Activated naive CD4-positive, alpha-beta T cell (primary cell): ENCODE measurements around the gene NOL12.
A peak's percentile ranks its signal among the peaks of the same experiment; 100 is the strongest.
"Not testable (repeated sequence)": the region's sequence is repeated elsewhere in the genome, so short reads cannot be mapped to it uniquely, and the experiment has no call there.

Experiments
- DNase-seq, 4 experiments: peaks; one replicate each; lab custom pipeline; 2025; lab: John Stamatoyannopoulos, UW

The NOL12 gene

DNA sequence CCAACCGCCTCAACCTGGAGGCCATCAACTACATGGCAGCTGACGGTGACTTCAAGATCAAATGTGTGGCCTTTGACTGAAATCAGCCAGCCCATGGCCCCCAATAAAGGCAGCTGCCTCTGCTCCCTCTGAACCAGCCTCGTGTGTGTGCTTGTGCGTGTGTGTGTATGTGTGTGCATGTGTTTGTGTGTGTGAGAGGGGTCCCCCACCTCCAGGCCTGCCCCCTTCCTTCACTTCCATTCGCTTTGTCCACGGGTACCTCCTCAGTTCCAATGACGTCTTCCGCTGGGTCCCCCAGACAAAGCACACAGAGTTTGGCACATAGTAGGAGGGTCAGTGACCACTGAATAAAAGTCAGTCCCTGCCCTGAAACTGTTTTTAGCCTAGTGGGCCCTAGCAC lies 6.5 kb upstream of the NOL12 start:
- no peak for DNase-seq

DNA sequence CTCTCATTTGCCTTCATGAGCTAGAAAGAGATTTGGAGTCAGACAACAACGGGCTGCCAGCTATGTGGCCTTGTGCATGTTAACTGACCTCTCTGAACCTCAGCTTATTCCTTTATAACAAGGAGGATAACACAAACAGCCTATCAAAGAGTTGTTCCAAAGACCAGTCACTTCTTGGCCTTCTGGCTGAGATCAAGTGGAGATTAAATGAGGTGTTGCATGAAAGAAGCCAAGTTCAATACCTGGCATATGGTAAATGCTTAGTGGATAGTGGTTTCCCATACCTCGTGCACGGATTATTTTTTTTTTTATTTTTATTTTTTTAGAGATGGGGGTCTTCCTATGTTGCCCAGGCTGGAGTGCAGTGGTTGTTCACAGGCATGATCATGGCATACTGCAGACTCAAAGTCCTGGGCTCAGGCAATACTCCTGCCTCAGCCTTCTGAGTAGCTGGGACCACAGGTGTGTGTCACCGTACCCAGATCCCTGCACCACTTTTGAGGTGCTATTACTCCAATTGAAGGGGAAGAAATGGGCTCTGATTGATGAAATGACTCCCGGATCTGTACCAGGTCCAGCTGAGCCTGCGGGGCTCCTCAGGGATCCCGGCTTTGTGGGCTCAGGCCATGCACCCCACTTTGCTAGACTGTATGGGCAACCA lies 5.8 kb upstream of the NOL12 start:
- DNase-seq = no peak

DNA sequence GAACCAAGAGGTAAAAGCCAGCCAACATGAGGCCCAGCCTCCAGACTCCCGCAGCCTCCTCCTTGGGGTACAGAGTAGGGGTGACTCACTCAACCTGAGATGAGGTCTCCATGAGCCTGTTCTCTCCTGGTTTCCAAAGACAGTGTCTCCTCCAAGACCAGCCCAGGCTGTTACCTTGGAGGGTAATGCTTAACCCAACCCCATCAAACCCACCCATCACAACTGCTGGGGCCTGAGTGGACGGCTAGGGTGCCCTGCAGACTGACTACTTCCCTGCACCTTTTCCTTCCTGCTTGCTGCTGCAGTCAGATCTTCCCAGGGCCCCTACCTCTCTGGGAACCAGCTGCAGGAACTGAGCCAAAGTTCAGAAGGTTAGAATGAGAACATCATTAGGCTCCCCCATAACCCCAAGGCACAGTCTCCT lies 5.1 kb upstream of the NOL12 start:
- DNase-seq = no peak

DNA sequence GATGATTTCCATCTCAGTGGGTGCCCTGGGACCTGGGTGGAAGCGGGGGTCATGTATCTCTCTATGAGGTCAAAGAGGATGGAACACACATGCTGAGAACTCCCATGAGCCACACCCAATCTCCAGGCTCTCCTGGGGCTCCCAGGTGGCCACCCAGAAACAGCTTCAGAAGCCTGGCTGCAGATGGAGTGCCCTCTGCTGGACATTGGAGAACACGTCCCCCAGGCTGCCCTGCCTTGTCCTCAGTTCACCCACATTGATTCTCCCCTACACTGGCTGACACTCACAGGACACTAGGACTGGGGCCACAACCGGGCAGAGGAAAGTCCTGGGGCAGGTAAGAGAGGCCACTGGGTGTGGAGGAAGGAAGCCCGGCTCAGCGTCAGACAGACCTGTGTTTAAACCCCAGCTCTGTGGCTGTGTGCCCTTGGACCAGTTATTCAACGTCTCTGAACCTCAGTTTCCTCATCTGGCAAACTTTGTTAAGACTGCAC lies 4.5 kb upstream of the NOL12 start:
- DNase-seq = peak; percentile 21 to 59 (median 43)

DNA sequence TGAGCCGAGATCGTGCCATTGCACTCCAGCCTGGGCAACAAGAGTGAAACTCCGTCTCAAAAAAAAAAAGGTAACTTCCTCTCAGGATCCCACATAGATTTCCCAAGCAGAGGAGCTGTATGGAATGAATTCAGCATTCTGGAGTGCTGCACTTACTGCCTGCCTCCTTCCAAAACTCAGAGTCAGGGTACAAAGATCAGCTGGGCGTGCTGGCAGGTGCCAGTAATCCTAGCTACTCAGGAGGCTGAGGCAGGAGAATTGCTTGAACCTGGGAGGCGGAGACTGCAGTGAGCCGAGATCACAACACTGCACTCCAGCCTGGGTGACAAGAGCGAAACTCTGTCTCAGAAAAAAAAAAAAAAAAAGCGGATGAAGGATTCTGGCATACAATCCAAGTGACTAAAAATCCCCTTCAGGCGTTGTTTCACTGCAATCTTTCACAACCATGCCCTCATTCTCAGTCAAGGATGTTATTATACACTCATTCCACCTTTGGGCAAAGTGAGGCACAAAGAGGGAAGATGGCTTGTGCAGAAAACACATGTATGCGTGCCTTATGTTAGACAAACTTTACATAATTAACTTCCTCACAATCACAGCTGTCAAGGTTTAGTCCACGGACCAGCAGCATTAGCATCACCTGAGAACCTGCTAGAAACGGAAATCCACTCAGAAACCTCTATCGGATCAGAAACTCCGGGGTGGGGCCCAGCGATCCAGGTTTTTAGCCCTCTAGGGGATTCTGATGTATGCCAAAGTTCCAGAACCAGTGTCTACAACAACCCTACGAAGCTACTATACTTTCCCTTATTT lies 1.1 kb upstream of the NOL12 start:
- no peak for DNase-seq

DNA sequence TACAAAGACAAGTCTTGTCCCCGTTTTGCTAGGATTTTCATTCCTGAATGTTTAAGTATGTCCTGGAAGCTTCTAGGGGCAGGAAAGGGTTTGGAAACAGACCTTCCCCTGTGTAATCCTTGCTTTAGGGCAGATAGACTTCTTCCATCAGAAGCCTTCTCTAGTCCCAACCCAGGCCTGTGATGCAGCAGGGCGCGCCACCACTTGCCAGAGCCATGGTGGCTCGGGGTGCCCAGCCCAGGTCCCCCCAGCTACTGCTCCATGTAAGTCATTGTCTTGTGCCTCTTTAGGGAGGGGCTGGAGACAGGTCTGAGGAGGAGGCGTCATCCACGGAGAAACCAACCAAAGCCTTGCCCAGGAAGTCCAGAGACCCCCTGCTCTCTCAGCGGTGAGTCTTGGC lies 4.3 kb downstream of the NOL12 start:
- DNase-seq = no peak

DNA sequence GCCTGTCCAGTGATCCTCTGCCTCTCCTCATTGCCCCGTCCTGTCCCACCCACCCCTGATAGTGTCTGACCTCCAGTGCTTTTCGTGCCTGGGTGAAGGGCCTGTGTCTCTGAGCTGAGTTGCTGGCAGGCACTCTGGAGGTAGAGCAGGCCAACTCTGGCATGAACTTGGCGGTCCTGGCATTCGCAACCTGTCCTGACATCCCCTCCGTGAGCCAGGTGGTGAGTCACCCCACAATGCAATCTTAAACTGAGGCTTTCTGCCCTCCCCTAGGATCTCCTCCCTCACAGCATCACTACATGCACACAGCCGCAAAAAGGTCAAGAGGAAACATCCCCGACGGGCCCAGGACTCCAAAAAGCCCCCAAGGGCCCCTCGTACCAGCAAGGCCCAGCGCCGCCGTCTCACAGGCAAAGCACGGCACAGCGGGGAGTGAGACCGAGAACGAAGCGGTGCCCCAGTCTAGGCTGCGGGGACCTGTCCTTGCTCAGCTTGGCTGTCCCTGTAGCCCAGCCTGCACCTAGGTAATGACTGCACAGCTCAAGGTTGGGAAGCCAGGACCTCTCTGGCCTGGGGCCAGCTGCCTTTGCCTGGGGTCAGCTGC lies 4.9 kb downstream of the NOL12 start:
- DNase-seq = no peak

DNA sequence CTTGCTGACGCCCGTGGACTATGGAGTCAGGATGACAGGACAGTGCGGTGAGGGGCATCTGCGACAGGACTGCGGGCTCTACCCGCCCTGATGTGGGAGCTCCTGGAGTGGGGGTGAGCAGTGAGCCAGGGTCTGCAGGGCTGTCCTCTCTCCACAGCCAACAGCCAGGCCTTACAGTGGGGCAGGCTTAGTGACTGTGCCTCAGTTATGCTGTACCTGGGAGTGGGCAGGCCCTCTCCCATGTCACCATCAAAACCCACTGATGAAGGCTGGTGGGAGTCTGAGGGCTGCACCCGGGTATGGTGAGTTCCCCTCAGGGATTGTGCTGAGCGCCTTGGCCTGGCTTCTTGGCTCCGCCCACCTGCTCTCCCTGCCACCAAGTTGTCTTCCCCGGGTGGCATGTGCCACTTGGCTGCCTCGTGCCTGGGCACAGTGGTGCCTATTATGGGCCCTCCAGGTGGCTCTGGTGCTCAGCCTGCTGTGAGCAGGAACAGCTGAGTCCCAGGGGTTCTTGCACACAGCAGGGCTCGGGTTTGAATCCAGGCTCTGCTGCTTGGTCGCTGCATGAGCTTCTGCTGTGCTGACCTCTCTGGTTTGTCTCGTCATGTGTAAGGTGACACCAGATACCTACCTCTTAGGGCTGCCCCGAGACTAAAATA lies 6.6 kb downstream of the NOL12 start:
- DNase-seq = no peak

DNA sequence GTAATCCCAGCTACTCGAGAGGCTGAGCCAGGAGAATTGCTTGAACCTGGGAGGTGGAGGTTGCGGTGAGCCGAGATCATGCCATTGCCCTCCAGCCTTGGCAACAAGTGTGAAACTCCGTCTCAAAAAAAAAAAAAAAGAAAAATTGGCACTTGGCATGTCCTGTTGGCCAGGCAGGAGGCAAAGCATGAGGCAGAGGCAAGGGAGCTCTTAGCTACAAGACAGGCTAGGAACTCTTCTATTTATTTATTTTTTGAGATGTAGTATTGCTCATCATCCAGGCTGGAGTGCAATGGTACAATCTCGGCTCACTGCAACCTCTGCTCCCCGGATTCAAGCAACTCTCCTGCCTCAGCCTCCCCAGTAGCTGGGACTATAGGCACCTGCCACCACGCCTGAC lies 8.0 kb downstream of the NOL12 start:
- DNase-seq = not testable (repeated sequence)

DNA sequence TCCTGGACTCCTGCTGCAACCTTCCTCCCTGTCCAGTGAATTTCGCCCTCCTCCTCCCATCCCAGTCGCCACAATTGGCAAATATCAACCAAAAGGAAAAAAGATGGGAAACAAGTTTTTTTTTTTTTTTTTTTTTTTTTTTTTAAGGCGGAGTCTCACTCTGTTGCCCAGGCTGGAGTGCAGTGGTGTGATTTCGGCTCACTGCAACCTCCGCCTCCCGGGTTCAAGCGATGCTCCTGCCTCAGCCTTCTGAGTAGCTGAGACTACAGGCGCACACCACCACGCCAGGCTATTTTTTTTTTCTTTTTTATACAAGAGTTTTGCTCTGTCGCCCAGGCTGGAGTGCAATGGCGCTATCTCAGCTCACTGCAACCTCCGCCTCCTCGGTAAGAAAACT lies 10.1 kb downstream of the NOL12 start:
- DNase-seq = not testable (repeated sequence)

DNA sequence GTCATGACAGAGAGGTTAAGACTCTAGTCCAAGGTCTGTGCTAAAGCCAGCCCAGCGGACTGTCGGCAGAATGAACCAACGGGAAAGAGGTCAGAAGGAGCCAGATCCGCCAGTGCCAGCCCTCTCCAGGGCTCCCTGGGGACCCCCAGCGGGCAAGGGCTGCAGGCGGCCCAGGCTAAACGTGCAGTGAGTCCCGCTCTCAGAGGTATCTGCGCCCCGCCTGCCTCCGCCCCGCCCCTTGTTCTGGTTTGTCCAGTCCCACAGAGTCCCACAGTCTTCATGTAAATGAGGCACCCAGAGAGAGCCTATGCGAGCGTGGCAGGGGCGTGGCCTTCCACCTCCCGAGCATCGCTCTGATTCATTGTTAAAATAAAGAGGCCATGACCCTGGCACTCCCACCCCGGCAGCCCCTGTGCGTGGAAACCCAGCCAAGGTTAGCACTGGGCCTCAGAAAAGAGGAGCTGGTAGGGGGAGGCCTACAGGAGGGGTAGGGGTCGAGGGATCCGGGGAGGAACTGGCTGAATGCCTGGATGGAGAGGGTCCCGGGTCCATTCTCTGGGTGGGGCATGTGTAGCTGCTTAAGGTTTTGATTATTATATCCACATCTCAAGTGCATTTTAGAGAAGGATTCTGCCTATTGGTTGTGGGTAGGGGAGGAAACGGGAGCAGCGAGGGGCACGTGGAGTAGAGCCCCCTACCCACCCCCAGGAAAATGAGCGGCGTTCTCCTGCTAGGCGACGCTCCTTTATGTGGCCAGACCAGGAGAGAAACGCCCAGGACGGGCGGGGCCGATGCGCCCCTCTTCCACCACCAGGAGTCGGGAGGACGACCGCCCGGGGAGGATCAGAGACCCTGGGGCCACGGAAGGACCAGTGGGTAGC lies 10.8 kb downstream of the NOL12 start, which contains the start of gene TRIOBP:
Gene TRIOBP (plus strand): TSS at position 392 of the 881 bp plus-strand sequence. CDS start 4,318 bp downstream, outside the sequence.
- peak; percentile 51 to 78 (median 65) for DNase-seq

DNA sequence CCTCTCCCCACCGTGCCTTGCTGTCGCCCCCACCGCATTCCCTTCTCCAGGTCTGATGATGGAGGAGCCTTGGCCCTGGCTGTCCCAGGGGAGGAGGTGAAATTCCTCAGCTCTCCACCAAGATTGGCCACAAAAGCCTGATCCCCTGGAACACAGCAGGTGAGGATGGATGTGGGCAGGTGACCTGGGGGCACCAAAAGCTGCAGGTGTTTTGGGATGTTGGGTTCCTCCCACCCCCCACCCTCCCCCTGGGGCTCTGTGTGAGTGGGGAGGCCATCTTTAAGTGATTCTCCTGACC lies 11.3 kb downstream of the NOL12 start:
- DNase-seq = no peak

DNA sequence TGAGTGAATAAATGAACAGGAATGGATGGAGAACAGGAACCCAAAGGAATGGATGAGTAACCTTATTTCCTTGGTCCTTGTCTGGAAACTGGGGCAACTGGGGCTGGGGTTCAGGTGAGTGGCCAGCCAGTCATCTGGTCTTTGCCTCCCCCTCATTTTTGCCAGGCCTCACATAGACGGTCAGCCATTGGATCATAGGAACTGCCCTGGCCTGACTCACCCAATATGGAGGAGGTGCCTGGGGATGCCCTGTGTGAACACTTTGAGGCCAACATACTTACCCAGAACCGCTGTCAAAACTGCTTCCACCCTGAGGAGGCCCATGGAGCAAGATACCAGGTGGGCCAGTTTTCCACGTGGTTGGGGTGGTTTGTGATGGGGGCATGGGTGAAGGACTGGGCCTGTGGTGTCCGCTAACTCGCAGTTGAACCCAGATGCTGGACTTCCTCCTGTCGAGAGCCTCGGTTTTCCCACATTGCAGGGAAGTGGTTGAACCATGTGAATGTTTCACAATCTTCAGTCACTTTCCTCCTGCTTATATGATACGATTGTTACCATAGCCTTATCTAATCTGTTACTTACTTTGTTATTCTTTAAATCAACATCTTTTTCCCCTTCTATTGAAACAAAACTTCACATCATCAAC lies 15.1 kb downstream of the NOL12 start:
- no peak for DNase-seq

DNA sequence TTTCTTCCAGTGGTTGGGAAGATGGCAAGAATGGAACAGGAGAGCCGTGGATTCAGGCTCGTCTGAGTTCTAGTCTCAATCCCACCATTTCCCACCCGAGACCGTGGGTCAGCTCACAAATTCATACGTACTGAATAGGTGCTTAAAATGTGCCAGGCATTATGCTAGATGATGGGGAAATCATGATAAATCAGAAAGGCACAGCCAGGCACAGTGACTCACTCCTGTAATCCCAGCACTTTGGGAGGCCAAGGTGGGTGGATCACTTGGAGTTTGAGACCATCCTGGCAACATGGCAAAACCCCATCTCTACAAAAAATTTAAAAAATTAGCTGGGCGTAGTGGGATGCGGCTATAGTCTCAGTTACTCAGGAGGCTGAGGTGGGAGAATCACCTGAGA lies 17.8 kb downstream of the NOL12 start:
- no peak for DNase-seq

DNA sequence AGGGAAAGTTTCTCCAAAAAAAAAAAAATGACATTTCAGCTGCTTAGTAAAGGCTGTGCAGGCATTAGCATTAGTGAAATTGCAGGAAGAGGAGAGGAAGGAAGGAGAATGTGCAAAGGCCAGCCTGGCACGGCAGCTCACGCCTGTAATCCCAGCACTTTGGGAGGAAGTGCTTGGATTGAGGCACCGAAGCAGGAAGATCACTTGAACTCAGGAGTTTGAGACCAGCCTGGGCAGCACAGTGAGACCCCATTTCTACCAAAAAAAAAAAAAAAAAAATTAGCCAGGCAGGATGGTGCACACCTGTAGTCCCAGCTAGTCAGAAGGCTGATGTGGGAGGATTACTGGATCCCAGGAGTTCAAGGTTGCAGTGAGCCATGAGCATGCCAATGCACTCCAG lies 18.5 kb downstream of the NOL12 start:
- no peak for DNase-seq

DNA sequence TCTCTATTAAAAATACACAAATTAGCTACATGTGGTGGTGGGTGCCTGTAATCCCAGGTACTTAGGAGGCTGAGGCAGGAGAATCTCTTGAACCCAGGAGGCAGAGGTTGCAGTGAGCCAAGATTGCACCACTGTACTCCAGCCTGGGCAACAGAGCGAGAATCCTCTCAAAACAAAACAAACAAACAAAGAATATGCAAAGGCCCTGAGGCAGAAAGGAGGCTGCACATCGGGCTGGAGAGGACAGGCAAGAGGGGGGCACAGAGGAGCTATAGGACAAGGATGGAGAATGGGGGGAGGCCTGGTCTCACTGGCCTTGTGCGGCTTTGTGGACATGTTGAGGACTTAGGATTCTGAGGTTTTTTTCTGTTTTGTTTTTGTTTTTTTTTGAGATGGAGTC lies 19.1 kb downstream of the NOL12 start:
- no peak for DNase-seq

DNA sequence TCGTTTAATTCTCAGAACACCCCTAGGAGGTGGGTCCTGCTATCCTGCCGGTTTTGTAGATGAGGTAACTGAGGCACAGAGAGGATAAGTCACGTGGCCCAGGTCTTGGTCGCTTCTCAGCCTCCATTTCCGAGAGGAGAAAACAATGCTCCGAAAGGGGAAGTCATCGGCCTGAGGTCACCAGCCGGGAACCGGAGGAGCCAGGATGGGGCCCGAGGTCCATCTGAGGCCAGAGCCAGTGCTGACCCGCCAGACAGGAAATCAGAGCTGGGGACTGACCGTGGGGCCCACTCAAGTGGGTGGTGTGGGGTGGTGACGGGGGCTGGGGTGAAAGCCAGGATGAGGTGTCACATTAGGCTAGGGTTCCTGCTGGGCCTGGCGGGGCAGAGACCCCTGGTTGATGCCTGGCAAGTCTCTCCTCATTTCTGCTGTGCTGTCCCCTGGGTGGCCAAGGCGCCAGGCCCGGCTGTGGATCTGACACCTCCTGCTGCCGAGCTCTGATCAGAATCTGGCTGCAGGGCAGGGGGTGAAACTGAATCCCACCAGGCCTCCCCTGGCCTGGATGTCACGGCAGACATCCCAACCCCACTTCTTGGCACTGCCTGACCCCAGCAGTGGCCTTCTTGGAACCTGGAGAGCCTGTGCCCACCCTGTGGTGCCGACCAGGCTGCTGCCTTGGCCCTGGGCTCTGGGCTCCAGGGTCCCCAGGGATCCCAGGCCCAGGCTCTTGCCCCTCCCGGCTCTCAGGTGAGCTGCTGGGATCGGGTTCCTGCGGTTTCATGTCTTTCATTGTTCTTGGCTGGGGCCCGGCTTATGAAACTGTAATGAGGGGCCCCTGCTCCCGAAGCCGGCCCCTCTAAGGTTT lies 22.7 kb downstream of the NOL12 start:
- no peak for DNase-seq

DNA sequence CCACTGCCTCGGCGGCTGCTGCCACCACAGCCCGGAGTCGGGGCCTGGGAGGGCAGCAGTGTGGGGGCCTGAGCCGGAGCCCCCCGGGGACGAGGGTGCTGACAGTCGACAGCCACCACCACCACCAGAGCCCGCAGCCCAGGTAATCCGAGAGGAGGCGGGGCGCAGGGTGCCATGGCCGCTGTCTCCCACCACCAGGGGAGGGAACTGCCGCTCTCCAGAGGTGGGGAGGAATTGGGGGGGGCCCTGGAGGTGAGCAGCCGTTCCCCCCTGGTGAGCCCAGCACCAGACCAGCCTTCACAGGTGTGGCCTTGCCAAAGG lies 23.3 kb downstream of the NOL12 start:
- DNase-seq = no peak

DNA sequence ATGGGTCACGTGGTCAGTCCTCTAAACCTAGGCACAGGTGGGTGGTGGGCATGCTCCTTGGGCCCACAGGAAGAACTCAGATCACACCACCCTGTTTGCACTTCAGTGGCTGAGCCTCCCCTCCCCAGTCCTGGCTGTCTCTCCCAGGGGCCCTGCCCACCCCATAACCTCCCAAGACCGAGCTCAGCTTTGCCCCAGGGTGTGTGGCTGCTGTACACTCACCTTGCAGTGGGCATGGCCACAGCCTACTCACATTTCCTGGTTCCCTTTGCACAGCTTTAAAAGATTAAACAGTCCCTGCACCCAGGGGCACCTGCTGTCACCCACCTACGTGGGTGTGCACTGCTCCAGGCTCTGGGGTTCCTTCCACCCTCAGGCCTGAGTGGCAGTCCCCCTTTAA lies 24.5 kb downstream of the NOL12 start:
- DNase-seq = no peak

DNA sequence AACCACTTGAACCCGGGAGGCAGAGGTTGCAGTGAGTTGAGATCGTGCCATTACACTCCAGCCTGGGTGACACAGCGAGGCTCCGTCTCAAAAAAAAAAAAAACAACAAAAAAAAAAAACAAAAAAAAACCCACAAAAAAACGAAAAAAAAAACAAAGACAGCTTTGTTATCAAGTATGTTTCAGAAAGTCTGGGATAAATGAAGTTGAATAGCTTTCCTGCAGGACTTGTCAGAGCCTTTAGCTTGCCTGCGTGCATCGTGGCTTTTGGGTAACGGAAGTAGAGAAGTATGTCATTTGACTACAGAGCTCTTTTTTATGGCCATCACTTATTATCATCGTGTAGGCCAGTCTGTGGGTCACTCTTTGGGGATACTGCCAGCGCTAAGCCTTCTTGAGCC lies 25.3 kb downstream of the NOL12 start:
- no peak for DNase-seq
